ENCODE measurements around the gene TULP4.
"Not testable (repeated sequence)": the region's sequence is repeated elsewhere in the genome, so short reads cannot be mapped to it uniquely, and the experiment has no call there.

TULP4 gene

GRCh38 chr6:158554611-158555361 lies 242.5 kb downstream of the TULP4 start:
- DNase-seq = no peak

- DNase-seq = no peak
Measured at GRCh38 chr6:158556113-158556512, 243.8 kb downstream of the TULP4 start.

DNA sequence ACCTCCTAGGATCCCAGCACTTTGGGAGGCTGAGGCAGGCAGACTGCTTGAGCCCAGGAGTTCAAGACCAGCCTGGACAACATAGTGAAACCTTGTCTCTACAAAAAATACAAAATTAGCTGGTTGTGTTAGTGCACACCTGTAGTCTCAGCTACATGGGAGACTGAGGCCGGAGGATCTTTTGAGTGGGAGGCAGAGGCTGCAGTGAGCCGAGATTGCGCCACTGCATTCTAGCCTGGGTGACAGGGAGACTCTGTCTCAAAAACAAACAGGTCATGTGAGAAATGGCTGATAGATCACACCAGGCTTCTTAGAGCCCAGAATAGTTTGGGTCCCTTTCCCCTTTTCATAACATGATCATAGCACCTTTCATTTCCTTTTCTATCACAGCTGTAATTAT lies 244.8 kb downstream of the TULP4 start:
- DNase-seq = not testable (repeated sequence)

DNA sequence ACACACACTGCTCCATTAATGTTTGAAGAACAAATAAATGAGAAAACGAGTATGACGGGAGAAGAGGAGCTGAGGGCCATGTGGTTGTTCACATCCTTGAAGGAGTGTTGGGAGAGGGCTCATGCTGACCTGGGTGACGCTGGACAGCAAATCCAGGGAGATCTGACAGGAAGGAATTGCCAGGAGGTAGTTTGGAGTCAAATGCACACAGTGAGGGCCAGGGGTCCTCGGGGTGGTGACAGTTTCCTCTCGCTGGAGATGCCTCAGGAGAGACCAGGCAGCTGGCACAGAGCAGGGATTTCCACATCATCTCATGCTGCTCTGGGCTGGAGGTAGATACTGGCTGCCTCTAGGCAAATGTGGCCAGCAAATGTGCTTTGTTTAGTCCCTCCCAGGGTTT lies 245.7 kb downstream of the TULP4 start:
- no peak for DNase-seq

GRCh38 chr6:158558415-158559306 lies 246.4 kb downstream of the TULP4 start:
- peak in 4 of 56 donors; percentile 8 to 48 (median 22) for DNase-seq

DNA sequence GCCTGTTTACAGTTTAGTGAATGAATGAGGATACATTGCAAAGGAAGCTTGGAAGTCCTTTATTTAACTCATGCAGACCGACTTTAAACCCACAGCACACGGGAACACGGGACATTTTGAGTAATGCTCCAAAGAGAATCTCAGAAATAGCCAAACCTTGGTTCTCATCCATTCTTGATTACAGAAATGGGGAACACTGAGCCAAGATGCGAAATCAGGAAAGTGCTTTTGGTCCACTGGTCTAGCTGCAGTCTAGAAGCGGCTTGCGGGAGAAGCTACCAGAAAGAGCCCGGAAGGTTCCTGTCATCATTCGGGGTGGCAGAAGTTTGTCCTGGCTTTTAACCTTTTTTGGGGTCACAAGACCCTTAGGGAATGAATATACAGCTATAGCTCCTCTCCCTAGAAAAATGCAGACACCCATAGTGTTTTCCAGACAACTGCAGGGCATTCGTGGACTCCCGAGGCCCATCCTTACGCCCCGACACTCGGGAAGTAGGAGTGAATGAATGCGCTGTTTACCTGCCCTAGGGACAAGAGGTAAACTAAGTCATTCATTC lies 247.2 kb downstream of the TULP4 start:
- DNase-seq = no peak

GRCh38 chr6:158559895-158560835 lies 247.9 kb downstream of the TULP4 start, which contains the start of gene TMEM181:
Gene TMEM181 (plus strand): TSS chr6:158560091. CDS start chr6:158560225, 134 bp downstream.
- DNase-seq = peak in 53 of 56 donors; percentile 28 to 90 (median 71)

GRCh38 chr6:158560836-158561320 lies 248.6 kb downstream of the TULP4 start:
- DNase-seq = peak in 1 of 56 donors; percentile 14
